HepG2 (cell line): ENCODE results near the gene EFNA3.

Experiments used
- CCDC6 ChIP-seq: sonication (generic); formaldehyde crosslinking; IDR thresholded peaks from 2 replicates; pipeline ENCODE4 v1.8.1; 2022; ENCODE audit warnings: mild to moderate bottlenecking, missing genetic modification reagents, moderate library complexity
- CREB1 ChIP-seq, 2 experiments: fragments of 450-650 bp in 1 of 2; IDR thresholded peaks; 2 replicates each; pipeline ENCODE4 v1.6.1; 2016 to 2017; ENCODE audit warnings: control low read depth in 1 of 2, mild to moderate bottlenecking in 1 of 2, missing compliant biosample characterization in 1 of 2, missing genetic modification characterization in 1 of 2
- TBL1XR1 ChIP-seq: fragments of 150-350 bp; IDR thresholded peaks from 2 replicates; pipeline ENCODE4 v1.6.1; 2014; ENCODE audit warnings: borderline replicate concordance, low read length; ENCODE audit not compliant: partially characterized antibody
- XRCC5 ChIP-seq: fragments of 200-400 bp; formaldehyde crosslinking; optimal IDR thresholded peaks from 2 replicates; pipeline ENCODE3; 2017; ENCODE audit warnings: mild to moderate bottlenecking, low read length
- ZNF24 ChIP-seq: fragments of 450-650 bp; IDR thresholded peaks from 2 replicates; pipeline ENCODE4 v1.6.1; 2017; ENCODE audit warnings: antibody characterized with exemption, mild to moderate bottlenecking
- ZNF629 ChIP-seq: sonication (generic); formaldehyde crosslinking; conservative IDR thresholded peaks from 2 replicates; pipeline ENCODE4 v1.5.0; 2020; ENCODE audit warnings: missing genetic modification reagents
- TF ChIP-seq, protein P1 (sequence below): sonication (generic); formaldehyde crosslinking; IDR thresholded peaks from 2 replicates; pipeline ENCODE4 v1.5.0; 2020; ENCODE audit warnings: mild to moderate bottlenecking, missing genetic modification reagents, moderate library complexity
- TF ChIP-seq, protein P2 (sequence below): sonication (generic); formaldehyde crosslinking; IDR thresholded peaks from 2 replicates; pipeline ENCODE4 v1.8.1; 2023; ENCODE audit warnings: mild to moderate bottlenecking, missing genetic modification reagents, borderline replicate concordance
- TF ChIP-seq, protein P3 (sequence below): sonication (generic); formaldehyde crosslinking; IDR thresholded peaks from 2 replicates; pipeline ENCODE4 v1.8.0; 2022; ENCODE audit warnings: missing genetic modification reagents, mild to moderate bottlenecking, borderline replicate concordance

DNA sequence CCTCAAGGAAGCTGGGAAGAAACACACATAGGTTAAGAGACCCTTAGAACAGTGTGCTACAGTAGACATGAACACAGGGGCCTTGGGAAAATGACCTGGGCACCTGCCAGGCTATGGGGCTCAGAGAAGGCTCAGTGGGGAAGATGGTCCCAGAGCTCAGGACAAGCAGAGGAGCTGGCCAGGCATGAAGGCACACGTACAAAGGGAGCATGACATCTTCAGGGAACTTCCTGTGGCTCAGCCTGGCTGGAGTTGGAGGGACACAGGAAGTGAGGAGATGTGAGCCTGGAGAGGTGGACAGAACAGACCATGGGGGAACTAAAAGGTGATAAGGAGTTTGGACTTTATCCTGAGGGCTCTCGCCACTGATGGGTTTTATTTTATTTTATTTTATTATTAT is 53.2 kb downstream of the EFNA3 start:
- TF ChIP-seq, protein P1, sequence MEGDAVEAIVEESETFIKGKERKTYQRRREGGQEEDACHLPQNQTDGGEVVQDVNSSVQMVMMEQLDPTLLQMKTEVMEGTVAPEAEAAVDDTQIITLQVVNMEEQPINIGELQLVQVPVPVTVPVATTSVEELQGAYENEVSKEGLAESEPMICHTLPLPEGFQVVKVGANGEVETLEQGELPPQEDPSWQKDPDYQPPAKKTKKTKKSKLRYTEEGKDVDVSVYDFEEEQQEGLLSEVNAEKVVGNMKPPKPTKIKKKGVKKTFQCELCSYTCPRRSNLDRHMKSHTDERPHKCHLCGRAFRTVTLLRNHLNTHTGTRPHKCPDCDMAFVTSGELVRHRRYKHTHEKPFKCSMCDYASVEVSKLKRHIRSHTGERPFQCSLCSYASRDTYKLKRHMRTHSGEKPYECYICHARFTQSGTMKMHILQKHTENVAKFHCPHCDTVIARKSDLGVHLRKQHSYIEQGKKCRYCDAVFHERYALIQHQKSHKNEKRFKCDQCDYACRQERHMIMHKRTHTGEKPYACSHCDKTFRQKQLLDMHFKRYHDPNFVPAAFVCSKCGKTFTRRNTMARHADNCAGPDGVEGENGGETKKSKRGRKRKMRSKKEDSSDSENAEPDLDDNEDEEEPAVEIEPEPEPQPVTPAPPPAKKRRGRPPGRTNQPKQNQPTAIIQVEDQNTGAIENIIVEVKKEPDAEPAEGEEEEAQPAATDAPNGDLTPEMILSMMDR (CRISPR knock-in tag), result no peak
- TF ChIP-seq, protein P2, sequence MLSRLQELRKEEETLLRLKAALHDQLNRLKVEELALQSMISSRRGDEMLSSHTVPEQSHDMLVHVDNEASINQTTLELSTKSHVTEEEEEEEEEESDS (CRISPR knock-in tag), result no peak
- TF ChIP-seq XRCC5, result no peak
- TF ChIP-seq ZNF629 (CRISPR knock-in tag), result no peak
- no peak for TF ChIP-seq TBL1XR1
- no peak for TF ChIP-seq ZNF24
- TF ChIP-seq CCDC6 (CRISPR knock-in tag), result no peak
- TF ChIP-seq CREB1 (IDR thresholded peaks at IDR 0.05), result no peak
- TF ChIP-seq CREB1 (CRISPR knock-in tag; IDR thresholded peaks at IDR 0.05), result no peak
- TF ChIP-seq, protein P3, sequence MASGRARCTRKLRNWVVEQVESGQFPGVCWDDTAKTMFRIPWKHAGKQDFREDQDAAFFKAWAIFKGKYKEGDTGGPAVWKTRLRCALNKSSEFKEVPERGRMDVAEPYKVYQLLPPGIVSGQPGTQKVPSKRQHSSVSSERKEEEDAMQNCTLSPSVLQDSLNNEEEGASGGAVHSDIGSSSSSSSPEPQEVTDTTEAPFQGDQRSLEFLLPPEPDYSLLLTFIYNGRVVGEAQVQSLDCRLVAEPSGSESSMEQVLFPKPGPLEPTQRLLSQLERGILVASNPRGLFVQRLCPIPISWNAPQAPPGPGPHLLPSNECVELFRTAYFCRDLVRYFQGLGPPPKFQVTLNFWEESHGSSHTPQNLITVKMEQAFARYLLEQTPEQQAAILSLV (CRISPR knock-in tag), result no peak
